Stimulated activated naive B cell treated with anti-CD40 and anti-IgM and Interleukin-4, amounts not matched to agents 10 μg/mL and 1 μg/mL and 100 μg/mL, for 72 hours (primary cell): Measurements from ENCODE around the gene LYSMD1.
"Not testable (repeated sequence)": the region's sequence is repeated elsewhere in the genome, so short reads cannot be mapped to it uniquely, and the experiment has no call there.

ENCODE experiments used
- ATAC-seq, 2 donors: fragments of 150-1000 bp; cut with Tn5 transposase; replicated peaks; 2 replicates each; pipeline ENCODE4 v1.10.0; 2021; ENCODE audit warnings: moderate library complexity in 1 of 2
- DNase-seq: peaks from one replicate; pipeline ENCODE4 v3.0.0; 2021
- H3K27ac Mint-ChIP-seq: one replicate; pipeline ENCODE4 v1.8.0; 2022; ENCODE audit warnings: mild to moderate bottlenecking, mixed read lengths
- H3K27me3 Mint-ChIP-seq, 2 donors: one replicate each; pipeline ENCODE4 v1.8.0; 2022; ENCODE audit warnings: mixed read lengths in 2 of 2
- H3K36me3 Mint-ChIP-seq, 2 donors: one replicate each; pipeline ENCODE4 v1.8.0; 2022; ENCODE audit warnings: mixed read lengths in 2 of 2, mild to moderate bottlenecking in 1 of 2
- H3K4me1 Mint-ChIP-seq, 2 donors: one replicate each; pipeline ENCODE4 v1.8.0; 2022; ENCODE audit warnings: mixed read lengths in 2 of 2, mild to moderate bottlenecking in 1 of 2
- H3K4me3 Mint-ChIP-seq, 2 donors: one replicate each; pipeline ENCODE4 v1.8.0; 2022; ENCODE audit warnings: mild to moderate bottlenecking in 2 of 2, mixed read lengths in 2 of 2, moderate library complexity in 1 of 2
- H3K9me3 Mint-ChIP-seq, 2 donors: one replicate each; pipeline ENCODE4 v1.8.0; 2022; ENCODE audit warnings: mixed read lengths in 2 of 2, mild to moderate bottlenecking in 1 of 2

LYSMD1 gene

DNA sequence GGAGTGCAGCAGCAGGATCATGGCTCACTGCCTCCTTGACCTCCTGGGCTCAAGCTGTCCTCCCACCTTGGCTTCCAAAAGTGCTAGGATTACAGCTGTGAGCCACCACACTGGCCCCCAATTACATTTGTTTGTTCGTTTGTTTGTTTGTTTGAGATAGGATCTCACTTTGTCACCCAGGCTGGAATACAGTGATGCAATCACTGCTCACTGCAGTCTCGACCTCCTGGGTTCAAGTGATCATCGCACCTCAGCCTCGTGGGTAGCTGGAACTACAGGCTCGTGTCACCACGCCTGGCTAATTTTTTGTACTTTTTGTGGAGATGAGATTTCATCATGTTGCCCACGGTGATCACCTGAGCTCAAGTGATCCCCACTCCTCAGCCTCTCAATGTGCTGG is 26.3 kb upstream of the LYSMD1 start:
- DNase-seq (no peak), ATAC-seq (no peak)
- peaks cover 0 to 3% of the 10 kb centered on the region in 2 donors for H3K27me3 Mint-ChIP-seq
- H3K36me3 Mint-ChIP-seq = peaks cover 2 to 4% of the 10 kb centered on the region in 2 donors
- no peak overlapping the region for H3K4me3 Mint-ChIP-seq
- H3K4me1 Mint-ChIP-seq = peaks cover 16 to 28% of the 10 kb centered on the region in 2 donors
- H3K27ac Mint-ChIP-seq = no peak overlapping the region
- no peaks in the 10 kb centered on the region for H3K9me3 Mint-ChIP-seq

DNA sequence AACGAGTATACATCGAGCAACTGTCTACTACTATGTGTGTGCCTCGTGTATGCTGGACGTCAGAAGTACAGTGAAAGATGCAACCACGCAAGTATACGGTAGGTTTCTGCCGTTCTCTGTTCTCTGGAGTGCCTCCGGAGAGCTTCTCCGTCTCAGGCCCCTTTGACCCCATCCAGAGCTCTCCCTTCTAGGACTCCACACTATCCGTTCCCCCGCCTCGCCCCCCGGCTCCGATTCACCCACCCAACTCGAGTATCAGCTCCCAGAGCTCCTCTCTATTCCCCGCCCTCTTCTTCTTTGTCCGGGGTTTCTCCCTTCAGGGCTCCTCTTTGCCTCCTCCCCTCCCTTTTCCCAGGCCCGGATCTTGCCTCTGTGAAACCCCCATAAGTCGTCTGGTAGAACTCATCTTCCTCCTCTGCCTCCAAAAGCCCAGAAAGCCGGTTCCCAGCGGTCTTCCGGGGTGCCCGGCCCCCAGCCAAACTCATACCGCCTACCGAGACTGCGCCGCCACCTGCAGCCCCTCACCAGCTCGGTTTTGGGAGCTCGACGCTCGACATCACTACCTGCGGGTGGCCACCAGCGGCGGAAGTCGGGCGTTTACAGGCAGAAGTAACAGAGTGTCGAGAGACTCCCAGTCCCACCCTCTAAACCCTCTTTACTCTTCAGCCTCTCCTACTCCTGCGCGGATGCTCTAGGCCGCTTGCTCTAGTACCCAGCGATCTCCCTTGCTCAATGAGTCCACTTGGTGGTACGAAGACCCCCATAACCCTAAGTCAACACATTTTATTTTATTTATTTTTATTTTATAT is 24.1 kb upstream of the LYSMD1 start, which contains the start of gene VPS72:
VPS72 (minus strand) TSS at position 561 of the 809 bp plus-strand sequence; CDS start at position 485, 76 bp downstream.
- Mint-ChIP-seq H3K4me3 (peak within 1 kb of the TSS; percentile 90 to 100), H3K36me3 (peaks cover 8 to 13% of the 10 kb centered on the region in 2 donors), H3K27me3 (peaks cover 0 to 3% of the 10 kb centered on the region in 2 donors), H3K9me3 (no peaks in the 10 kb centered on the region), H3K4me1 (peaks cover 16 to 22% of the 10 kb centered on the region in 2 donors), H3K27ac (peak within 1 kb of the TSS; percentile 100)
- ATAC-seq (peak; percentile 95 to 97), DNase-seq (peak; percentile 83)

DNA sequence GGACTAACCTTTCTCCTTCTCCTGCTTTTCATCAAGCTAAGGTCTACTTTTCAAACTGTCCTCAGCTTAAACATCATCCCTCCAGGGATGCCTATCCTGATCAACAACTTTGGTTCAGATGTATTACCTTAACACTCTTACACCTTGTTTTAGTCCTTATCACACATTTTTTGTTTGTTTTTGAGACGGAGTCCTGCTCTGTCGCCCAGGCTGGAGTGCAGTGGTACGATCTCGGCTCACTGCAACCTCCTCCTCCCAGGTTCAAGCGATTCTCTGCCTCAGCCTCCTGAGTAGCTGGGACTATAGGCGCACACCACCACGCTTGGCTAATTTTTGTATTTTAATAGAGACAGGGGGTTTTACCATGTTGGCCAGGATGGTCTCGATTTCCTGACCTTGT is 23.0 kb upstream of the LYSMD1 start:
- not testable (repeated sequence) for ATAC-seq, H3K27me3 Mint-ChIP-seq, H3K9me3 Mint-ChIP-seq, DNase-seq
- Mint-ChIP-seq H3K36me3 (peaks cover 14 to 18% of the 10 kb centered on the region in 2 donors), H3K27ac (peak overlapping the region; percentile 100), H3K4me1 (peaks cover 16 to 22% of the 10 kb centered on the region in 2 donors), H3K4me3 (peak overlapping the region; percentile 90 to 100)

DNA sequence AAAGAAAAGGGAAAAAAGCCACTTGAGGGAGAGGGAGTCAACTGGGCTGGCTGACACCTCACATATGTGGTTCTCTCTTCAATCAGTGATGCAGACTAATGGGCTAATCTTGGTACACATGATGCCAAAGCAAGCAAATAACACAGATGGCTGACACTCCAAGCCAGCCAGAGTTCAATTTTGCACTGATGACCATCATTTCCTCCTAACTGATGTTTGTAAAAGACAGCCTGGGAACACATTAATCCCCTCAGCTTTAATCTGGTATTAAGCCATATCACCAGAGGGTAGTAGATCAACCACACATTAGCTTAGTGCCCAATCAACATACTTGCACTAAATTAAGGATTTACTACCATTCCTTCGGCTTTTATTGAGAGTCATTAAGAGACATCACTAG is 21.5 kb upstream of the LYSMD1 start:
- H3K9me3 Mint-ChIP-seq = no peaks in the 10 kb centered on the region
- H3K4me3 Mint-ChIP-seq = no peak overlapping the region
- DNase-seq (no peak), ATAC-seq (no peak)
- peaks cover 25 to 31% of the 10 kb centered on the region in 2 donors for H3K36me3 Mint-ChIP-seq
- H3K27ac Mint-ChIP-seq = no peak overlapping the region
- H3K4me1 Mint-ChIP-seq = peaks cover 16 to 22% of the 10 kb centered on the region in 2 donors
- peaks cover 0 to 3% of the 10 kb centered on the region in 2 donors for H3K27me3 Mint-ChIP-seq

DNA sequence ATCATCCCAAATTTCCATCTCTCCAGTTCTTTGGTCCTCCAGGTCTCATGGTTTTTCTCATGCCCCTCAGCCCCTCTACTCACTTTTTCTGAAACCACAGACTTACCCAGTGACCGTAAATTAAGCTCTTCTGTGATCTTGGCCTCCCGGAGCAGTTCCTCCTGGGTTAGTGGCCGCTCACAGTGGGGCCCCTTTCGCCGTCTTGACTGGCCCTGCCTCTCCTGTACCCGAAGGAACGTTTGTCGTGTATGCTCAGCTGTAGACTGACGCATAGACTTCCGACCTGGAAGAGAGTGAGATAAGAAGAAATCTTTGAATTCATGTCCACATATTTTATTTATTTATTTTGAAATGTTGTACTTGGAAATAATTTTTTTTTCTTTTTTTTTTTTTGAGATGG is 18.5 kb upstream of the LYSMD1 start:
- peaks cover 44 to 52% of the 10 kb centered on the region in 2 donors for H3K36me3 Mint-ChIP-seq

DNA sequence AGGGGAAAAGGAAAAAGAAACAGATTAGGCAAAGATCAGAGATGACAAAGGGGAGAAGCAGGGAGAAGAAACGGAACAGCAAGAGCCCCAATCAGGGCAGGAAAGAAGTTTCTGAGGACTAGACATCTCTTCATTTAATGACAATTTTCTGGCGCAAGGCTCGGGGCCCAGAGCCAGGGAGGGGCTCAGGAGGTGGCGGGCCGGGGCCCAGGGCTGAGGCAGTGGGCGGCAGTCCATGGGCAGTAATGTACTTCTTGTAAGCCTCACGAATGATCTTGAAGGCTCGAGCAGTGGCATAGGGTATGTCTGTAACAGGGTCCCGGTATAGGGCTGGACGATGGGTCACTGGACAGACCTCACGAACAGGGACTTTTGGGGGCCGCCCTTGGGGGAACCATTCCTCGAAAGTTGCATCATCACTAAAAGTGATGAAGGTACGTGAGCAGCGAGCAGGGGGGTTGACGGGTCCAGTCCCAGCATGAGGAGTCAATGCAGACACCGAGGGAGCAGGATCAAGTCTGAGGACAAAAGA is 10.9 kb upstream of the LYSMD1 start:
- ATAC-seq (no peak), DNase-seq (no peak)
- Mint-ChIP-seq H3K4me1 (peaks cover 0 to 12% of the 10 kb centered on the region in 2 donors), H3K9me3 (no peaks in the 10 kb centered on the region), H3K4me3 (no peak overlapping the region), H3K36me3 (peaks cover 60 to 72% of the 10 kb centered on the region in 2 donors), H3K27me3 (no peaks in the 10 kb centered on the region), H3K27ac (peak overlapping the region; percentile 26)

More for the DNA sequence above, 18.5 kb upstream of the LYSMD1 start:
- Mint-ChIP-seq H3K9me3 (no peaks in the 10 kb centered on the region), H3K27me3 (no peaks in the 10 kb centered on the region), H3K27ac (no peak overlapping the region), H3K4me1 (peaks cover 12 to 15% of the 10 kb centered on the region in 2 donors), H3K4me3 (no peak overlapping the region)
- ATAC-seq = no peak
- DNase-seq = no peak

DNA sequence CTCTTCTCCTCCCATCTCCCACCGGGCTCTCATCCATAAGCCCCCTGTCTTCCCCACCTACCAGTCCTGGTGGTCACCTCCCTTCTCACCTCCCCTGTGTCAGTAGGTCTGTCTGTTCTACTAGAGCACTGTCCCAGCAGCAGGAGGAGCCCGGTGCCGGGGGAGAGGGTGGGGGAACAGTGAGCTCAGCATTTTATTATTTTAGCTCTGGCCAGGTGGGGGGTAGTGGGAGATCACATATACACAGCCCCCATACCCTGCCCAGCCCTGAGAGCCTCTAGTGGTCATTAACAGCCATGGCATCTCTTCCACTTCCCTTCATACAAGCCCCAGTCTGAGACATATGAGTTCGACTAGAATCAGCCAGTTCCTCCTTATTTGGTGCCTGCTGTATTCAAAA is 10.2 kb upstream of the LYSMD1 start, which contains the start of gene TMOD4:
TMOD4 (minus strand) TSS at position 119 of the 400 bp plus-strand sequence. CDS start 1,106 bp downstream, outside the sequence.
- Mint-ChIP-seq H3K4me1 (peaks cover 0 to 12% of the 10 kb centered on the region in 2 donors), H3K27me3 (no peaks in the 10 kb centered on the region), H3K4me3 (no peak within 1 kb of the TSS), H3K9me3 (no peaks in the 10 kb centered on the region), H3K36me3 (peaks cover 57 to 69% of the 10 kb centered on the region in 2 donors), H3K27ac (peak within 1 kb of the TSS; percentile 45)
- DNase-seq (no peak), ATAC-seq (peak; percentile 84 to 88)

DNA sequence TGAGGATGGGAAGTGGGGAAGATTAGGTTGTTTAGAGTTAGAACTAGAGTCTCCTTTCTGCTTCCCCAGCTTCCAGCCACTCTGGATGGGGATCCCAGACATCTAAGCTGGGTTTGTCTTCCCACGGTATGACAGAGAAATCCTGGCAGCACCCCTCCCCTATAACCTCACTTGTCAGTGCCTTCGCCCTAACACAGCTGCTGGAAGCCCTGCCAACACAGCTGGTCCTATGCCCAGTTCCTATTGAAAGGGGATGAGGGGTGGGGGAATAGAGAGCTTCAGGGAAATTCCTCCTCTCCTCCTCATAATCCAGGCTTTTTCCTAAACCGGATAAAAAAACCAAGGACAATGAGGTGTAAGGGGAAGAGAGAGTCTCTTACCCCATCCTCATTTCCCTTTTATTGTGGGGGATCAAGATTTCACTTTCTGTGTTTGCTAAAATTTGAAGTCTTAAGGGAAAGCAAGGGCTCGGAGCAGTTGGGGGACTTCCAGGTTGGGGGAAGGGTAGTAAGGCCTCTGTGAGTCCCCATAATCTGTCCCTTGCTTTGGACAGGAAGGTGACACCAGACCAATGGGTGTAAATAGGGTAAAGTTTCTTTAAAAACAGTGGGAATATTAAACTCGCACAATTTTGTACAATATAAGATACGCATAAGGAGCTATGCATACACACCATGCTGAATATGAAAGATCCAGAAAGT is 9.5 kb upstream of the LYSMD1 start:
- DNase-seq = no peak
- Mint-ChIP-seq H3K9me3 (no peaks in the 10 kb centered on the region), H3K36me3 (peaks cover 54 to 67% of the 10 kb centered on the region in 2 donors), H3K27me3 (no peaks in the 10 kb centered on the region), H3K4me3 (no peak overlapping the region), H3K4me1 (peaks cover 0 to 12% of the 10 kb centered on the region in 2 donors), H3K27ac (no peak overlapping the region)
- no peak for ATAC-seq

DNA sequence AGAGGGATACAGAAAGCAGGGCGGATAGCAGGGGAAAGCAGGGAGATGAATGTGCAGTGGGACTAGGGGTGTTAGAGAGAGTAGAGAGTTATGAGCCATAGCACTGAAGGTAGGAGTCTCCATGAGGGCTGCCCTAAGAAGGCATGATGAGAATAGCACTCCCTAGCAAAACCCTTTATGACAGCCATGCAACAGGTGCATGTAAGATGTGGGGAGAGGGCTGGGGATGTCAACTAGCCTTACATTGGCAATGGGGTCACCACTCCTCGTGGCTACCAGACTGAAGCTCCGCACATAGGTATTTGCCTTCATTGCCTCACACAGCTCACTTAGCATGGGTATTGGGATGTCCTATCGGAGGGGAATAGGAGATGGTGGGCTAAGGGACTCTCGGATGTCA is 5.5 kb upstream of the LYSMD1 start:
- ATAC-seq (no peak), DNase-seq (no peak)
- peaks cover 55 to 63% of the 10 kb centered on the region in 2 donors for H3K36me3 Mint-ChIP-seq
- no peaks in the 10 kb centered on the region for H3K27me3 Mint-ChIP-seq
- H3K4me3 Mint-ChIP-seq = no peak overlapping the region
- H3K4me1 Mint-ChIP-seq = peaks cover 12 to 35% of the 10 kb centered on the region in 2 donors
- no peak overlapping the region for H3K27ac Mint-ChIP-seq
- no peaks in the 10 kb centered on the region for H3K9me3 Mint-ChIP-seq

DNA sequence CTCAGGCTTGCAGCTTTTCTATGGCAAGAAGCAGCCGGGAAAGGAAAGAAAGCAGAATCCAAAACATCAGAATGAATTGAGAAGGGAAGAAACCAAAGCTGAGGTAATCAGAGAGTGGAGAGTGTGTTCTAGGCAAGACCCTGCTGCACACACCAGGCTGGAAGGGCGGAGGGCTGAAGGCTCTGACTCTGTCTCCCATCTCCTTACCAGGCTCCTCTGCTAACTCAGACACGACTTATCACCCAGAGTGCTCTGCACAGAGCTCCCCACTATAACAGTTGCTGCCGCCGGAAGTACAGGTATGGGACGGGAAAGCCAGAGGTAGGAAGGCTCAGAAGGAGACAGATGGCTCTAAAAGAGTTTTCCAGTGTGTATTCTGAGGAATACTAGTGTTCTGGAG is 1.4 kb upstream of the LYSMD1 start:
- no peaks in the 10 kb centered on the region for H3K27me3 Mint-ChIP-seq
- peaks cover 26 to 54% of the 10 kb centered on the region in 2 donors for H3K4me1 Mint-ChIP-seq
- no peaks in the 10 kb centered on the region for H3K9me3 Mint-ChIP-seq
- DNase-seq (no peak), ATAC-seq (no peak)
- H3K4me3 Mint-ChIP-seq = peak overlapping the region; percentile 92 to 94
- H3K27ac Mint-ChIP-seq = peak overlapping the region; percentile 96
- H3K36me3 Mint-ChIP-seq = peaks cover 41 to 54% of the 10 kb centered on the region in 2 donors

DNA sequence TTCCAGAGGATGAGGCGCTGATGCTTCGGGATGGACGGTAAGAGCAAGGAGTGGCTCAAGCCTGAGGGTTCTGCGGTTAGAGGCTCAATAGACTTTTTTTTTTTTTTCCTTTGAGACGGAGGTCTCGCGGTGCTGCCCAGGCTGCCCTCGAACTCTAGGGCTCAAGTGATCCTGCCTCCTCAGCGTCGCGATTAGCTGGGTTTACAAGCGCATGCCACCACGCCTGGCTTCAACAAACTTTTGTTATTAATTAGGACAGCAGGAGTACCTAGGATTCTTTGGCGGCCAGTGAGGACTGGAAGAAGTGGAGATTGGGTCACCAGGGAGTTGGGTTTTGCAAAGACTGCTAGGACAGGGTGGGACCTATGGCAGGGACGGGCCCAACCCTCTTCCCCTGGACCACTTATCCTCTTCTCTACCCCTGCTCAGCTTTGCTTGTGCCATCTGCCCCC is 829 bp upstream of the LYSMD1 start:
- H3K27ac Mint-ChIP-seq = peak overlapping the region; percentile 96
- peaks cover 36 to 52% of the 10 kb centered on the region in 2 donors for H3K36me3 Mint-ChIP-seq
- H3K9me3 Mint-ChIP-seq = no peaks in the 10 kb centered on the region
- peak overlapping the region; percentile 92 to 94 for H3K4me3 Mint-ChIP-seq
- peak; percentile 37 to 46 for ATAC-seq
- no peaks in the 10 kb centered on the region for H3K27me3 Mint-ChIP-seq
- no peak for DNase-seq
- peaks cover 26 to 56% of the 10 kb centered on the region in 2 donors for H3K4me1 Mint-ChIP-seq

DNA sequence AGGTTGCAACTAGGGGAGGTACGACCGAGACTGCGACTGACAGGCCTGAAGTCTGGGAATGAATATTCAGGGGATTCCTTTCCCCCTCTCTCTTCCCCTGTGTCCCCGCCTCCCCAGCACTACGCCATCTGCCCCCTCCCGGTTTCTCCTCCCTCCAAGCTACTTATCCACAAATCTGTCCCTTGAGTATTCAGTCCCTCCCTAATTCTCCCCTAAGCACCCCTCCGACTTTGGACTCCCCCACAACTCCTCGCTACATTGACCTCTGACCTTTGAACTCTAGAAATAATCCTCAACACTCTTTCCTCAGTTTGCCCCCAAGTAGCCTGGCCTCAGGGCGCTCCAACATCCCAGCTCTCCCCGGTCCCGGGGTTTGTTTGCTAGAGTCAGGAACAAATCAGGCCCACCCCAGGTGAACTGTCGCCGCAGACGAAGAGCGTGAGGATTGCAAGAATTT is 393 bp downstream of the LYSMD1 start:
- Mint-ChIP-seq H3K4me3 (peak overlapping the region; percentile 92 to 94), H3K4me1 (peaks cover 26 to 63% of the 10 kb centered on the region in 2 donors), H3K36me3 (peaks cover 31 to 50% of the 10 kb centered on the region in 2 donors)

DNA sequence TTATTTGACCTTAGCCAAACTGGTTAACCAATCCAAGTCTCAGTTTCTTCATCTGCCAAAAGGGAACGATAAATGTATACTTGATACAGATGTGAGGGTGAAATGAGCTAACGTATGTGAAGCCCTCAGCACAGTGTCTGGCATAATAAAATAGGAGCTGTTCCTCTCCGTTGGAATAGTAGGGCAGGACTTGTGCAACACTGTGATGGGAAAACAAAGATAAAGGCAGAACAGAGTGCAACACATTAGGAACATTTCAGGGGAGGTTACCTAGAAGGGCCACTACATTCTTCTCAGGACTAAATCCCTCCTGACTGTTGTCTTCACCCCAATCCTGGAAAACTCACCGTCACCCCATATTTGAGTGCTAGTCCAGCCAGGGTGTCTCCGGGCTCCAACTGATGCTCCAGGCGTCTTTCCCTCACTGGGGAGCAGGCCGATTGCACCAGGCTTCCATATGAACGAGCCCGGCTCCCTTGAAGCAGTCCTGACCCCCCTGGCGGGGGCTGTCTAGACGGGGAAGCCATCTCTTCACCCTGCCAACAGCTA is 896 bp downstream of the LYSMD1 start:
- Mint-ChIP-seq H3K27me3 (no peaks in the 10 kb centered on the region), H3K36me3 (peaks cover 31 to 53% of the 10 kb centered on the region in 2 donors), H3K27ac (peak overlapping the region; percentile 96), H3K4me1 (peaks cover 27 to 67% of the 10 kb centered on the region in 2 donors), H3K4me3 (peak overlapping the region; percentile 92 to 94), H3K9me3 (no peaks in the 10 kb centered on the region)
- DNase-seq (no peak), ATAC-seq (no peak)

More for the DNA sequence above, 393 bp downstream of the LYSMD1 start:
- Mint-ChIP-seq H3K27ac (peak overlapping the region; percentile 96), H3K27me3 (no peaks in the 10 kb centered on the region), H3K9me3 (no peaks in the 10 kb centered on the region)
- no peak for DNase-seq
- ATAC-seq = peak in 1 of 2 donors; percentile 2

DNA sequence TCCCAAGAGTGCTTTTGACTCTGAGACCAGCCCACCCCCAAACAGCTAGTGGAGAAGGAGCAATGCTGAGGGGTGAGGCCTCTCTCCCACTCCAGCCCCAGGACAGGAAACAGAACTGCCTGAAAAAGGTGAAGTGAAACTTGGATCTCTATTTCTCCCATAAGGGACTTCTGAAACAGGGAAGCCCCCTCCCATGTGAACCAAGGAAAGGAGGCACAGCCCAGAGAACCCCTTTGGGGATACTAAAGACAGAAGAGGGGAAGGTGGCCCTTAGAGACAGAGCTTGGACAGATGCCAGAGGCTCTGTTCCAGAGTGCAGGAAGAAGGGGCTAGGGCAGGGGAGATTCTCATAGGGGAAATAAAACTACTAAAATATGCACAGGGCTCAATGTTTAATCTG is 6.3 kb downstream of the LYSMD1 start:
- Mint-ChIP-seq H3K4me3 (peak overlapping the region; percentile 58 to 74), H3K27me3 (no peaks in the 10 kb centered on the region), H3K4me1 (peaks cover 27 to 66% of the 10 kb centered on the region in 2 donors), H3K36me3 (peaks cover 23 to 49% of the 10 kb centered on the region in 2 donors), H3K27ac (peak overlapping the region; percentile 98), H3K9me3 (no peaks in the 10 kb centered on the region)
- DNase-seq (no peak), ATAC-seq (peak in 1 of 2 donors; percentile 4)
